Endothelial cell of umbilical vein (primary cell): ENCODE measurements around the gene OCRL. TPM values are rescaled to one million over a fixed set of nuclear protein-coding genes. Genes with fewer than 3 reads are reported as not detected.

Source experiments
- BruUV-seq: library from RNA; stranded (reverse); fragments of 400-500 nt; replicated peaks from 2 replicates; lab custom pipeline; 2021; lab: Mats Ljungman, UMichigan
- CTCF ChIA-PET: fragments of 300-600, 350-600 bp; sonication (Branson Sonifier 250); formaldehyde crosslinking; loops from one replicate; lab custom pipeline; 2021; ENCODE audit warnings: antibody characterized with exemption, inconsistent platforms; lab: Charles Lee
- POLR2A ChIA-PET: fragments of 300-600, 350-600 bp; sonication (Branson Sonifier 250); formaldehyde crosslinking; loops from one replicate; lab custom pipeline; 2021; ENCODE audit warnings: antibody characterized with exemption, inconsistent platforms; lab: Charles Lee
- DNase-seq: peaks from one replicate; pipeline ENCODE4 v3.0.0-alpha.2; 2011; ENCODE audit warnings: low read depth, low spot score
- FAIRE-seq: peaks from 2 replicates; lab custom pipeline; 2011; peaks lifted over from hg19 to GRCh38; lab: Jason Lieb, UNC
- H2AFZ ChIP-seq: 2 replicates; pipeline ENCODE4 v1.6.0; 2012; ENCODE audit warnings: low read depth, low read length, control low read depth, inconsistent platforms
- H3K27ac ChIP-seq: 2 replicates; pipeline ENCODE4 v1.5.1; 2011; ENCODE audit warnings: low read depth, mild to moderate bottlenecking, control low read depth, low read length, moderate library complexity; ENCODE audit not compliant: insufficient read depth
- H3K27me3 ChIP-seq, 2 experiments: 2 replicates each; pipeline versions ENCODE4 v1.6.0 to v1.6.1; 2011; ENCODE audit warnings: low read length in 2 of 2, mixed read lengths in 1 of 2; ENCODE audit not compliant: control insufficient read depth in 2 of 2, insufficient read depth in 2 of 2
- H3K36me3 ChIP-seq, 2 experiments: 2 replicates in 1 of 2; 3 replicates in 1 of 2; pipeline ENCODE4 v1.5.1; 2011; ENCODE audit warnings: low read length in 2 of 2, mild to moderate bottlenecking in 1 of 2, moderate library complexity in 1 of 2; ENCODE audit not compliant: control insufficient read depth in 2 of 2, insufficient read depth in 2 of 2; ENCODE audit errors: extremely low read depth in 1 of 2
- H3K4me1 ChIP-seq: 3 replicates; pipeline ENCODE4 v1.5.1; 2011; ENCODE audit warnings: mild to moderate bottlenecking, low read length; ENCODE audit not compliant: control insufficient read depth, insufficient read depth; ENCODE audit errors: extremely low read depth
- H3K4me2 ChIP-seq: 2 replicates; pipeline ENCODE4 v1.6.1; 2011; ENCODE audit warnings: low read length, control low read depth, mixed read lengths; ENCODE audit not compliant: insufficient read depth
- H3K4me3 ChIP-seq, 3 experiments: fragments of 200-600 bp in 1 of 3; sonication (generic), shearing (Covaris generic) in 1 of 3; replicated peaks in 1 of 3; 2 replicates each; pipeline ENCODE4 v1.5.1; 2011 to 2016; ENCODE audit warnings: control low read depth in 3 of 3, low read length in 3 of 3, mild to moderate bottlenecking in 2 of 3, inconsistent platforms in 1 of 3, low read depth in 1 of 3, moderate library complexity in 1 of 3; ENCODE audit not compliant: insufficient read depth in 1 of 3
- H3K79me2 ChIP-seq: 2 replicates; pipeline ENCODE4 v1.6.0; 2012; ENCODE audit warnings: low read length, inconsistent platforms; ENCODE audit not compliant: control insufficient read depth, insufficient read depth
- H3K9ac ChIP-seq: replicated peaks from 2 replicates; pipeline ENCODE3; 2011; ENCODE audit warnings: low read length, control low read depth; ENCODE audit not compliant: insufficient read depth; ENCODE audit errors: extremely low read depth
- H3K9me1 ChIP-seq: replicated peaks from 3 replicates; pipeline ENCODE4 v1.6.0; 2011; ENCODE audit warnings: mild to moderate bottlenecking, low read length; ENCODE audit not compliant: control insufficient read depth, insufficient read depth; ENCODE audit errors: extremely low read depth
- H3K9me3 ChIP-seq: replicated peaks from 2 replicates; pipeline ENCODE4 v1.5.1; 2012; ENCODE audit warnings: low read length, inconsistent platforms; ENCODE audit not compliant: control insufficient read depth, insufficient read depth
- H4K20me1 ChIP-seq: replicated peaks from 2 replicates; pipeline ENCODE3; 2011; ENCODE audit warnings: mild to moderate bottlenecking, low read length; ENCODE audit not compliant: control insufficient read depth, insufficient read depth; ENCODE audit errors: extremely low read depth
- EZH2 ChIP-seq: IDR thresholded peaks from 2 replicates; pipeline ENCODE4 v1.6.1; 2012; ENCODE audit warnings: borderline replicate concordance, low read depth, mild to moderate bottlenecking, moderate library complexity, low read length, inconsistent platforms; ENCODE audit not compliant: severe bottlenecking
- FOS ChIP-seq: IDR thresholded peaks from 2 replicates; pipeline ENCODE4 v1.6.1; 2011; ENCODE audit warnings: mild to moderate bottlenecking, low read length, moderate library complexity, borderline replicate concordance; ENCODE audit not compliant: insufficient read depth
- GATA2 ChIP-seq: IDR thresholded peaks from 2 replicates; pipeline ENCODE4 v1.7.0; 2011; ENCODE audit warnings: low read depth, mild to moderate bottlenecking, moderate library complexity, mixed read lengths, low read length; ENCODE audit not compliant: insufficient read length, insufficient read depth
- JUN ChIP-seq: IDR thresholded peaks from 2 replicates; pipeline ENCODE4 v1.6.1; 2011; ENCODE audit warnings: borderline replicate concordance, low read depth; ENCODE audit not compliant: insufficient read length, insufficient read depth
- MYC ChIP-seq: IDR thresholded peaks from one replicate; pipeline ENCODE4 v1.6.1; 2011; ENCODE audit warnings: mild to moderate bottlenecking, low read depth, low read length
- POLR2A ChIP-seq: IDR thresholded peaks from 2 replicates; pipeline ENCODE4 v1.6.1; 2012; ENCODE audit warnings: low read depth, mild to moderate bottlenecking, control low read depth, low read length
- POLR2AphosphoS5 ChIP-seq: IDR thresholded peaks from 2 replicates; pipeline ENCODE4 v1.6.1; 2012; ENCODE audit warnings: low read depth, mild to moderate bottlenecking, control low read depth, low read length, moderate library complexity; ENCODE audit not compliant: insufficient read depth
- dilution Hi-C: fragments of 300-500 bp; cut with MboI; formaldehyde crosslinking; loops from one replicate; pipeline ENCODE4 v1.15.0; 2019; ENCODE audit warnings: low sequenced_read_pairs; ENCODE audit not compliant: extremely low pct_ligation_motif_present
- intact Hi-C: fragments of 100-400 bp; cut with micrococcal nuclease; formaldehyde crosslinking; loops from one replicate; pipeline ENCODE4 v1.10.0; 2022
- polyA plus RNA-seq, 4 experiments: library from polyadenylated mRNA; depleted of rRNA in 3 of 4; stranded (reverse) in 3 of 4; unstranded in 1 of 4; fragments of >200 nt; gene quantifications; 2 replicates each; pipeline versions ENCODE4 v1.2.1 to v1.2.3, GENCODE V29; 2011 to 2012; ENCODE audit warnings: missing spikeins in 1 of 4
- total RNA-seq: library from RNA; stranded (reverse); gene quantifications from 2 replicates; pipeline ENCODE4 v1.2.3, GENCODE V29; 2021
- TF ChIP-seq, protein P1 (sequence below): IDR thresholded peaks from 2 replicates; pipeline ENCODE4 v1.6.1; 2011; ENCODE audit not compliant: insufficient read depth, insufficient read length
- TF ChIP-seq, protein P2 (sequence below), 2 donors: IDR thresholded peaks; 1 replicate in 1 of 2; 2 replicates in 1 of 2; pipeline ENCODE4 v1.5.1; 2011; ENCODE audit warnings: low read length in 2 of 2, mild to moderate bottlenecking in 2 of 2, moderate library complexity in 2 of 2, control low read depth in 1 of 2, inconsistent platforms in 1 of 2, low read depth in 1 of 2; ENCODE audit not compliant: insufficient read depth in 1 of 2; ENCODE audit errors: extremely low read depth in 1 of 2

The OCRL gene
- total and polyA plus RNA-seq, 2 donors (not counting 3 experiments of a cell fraction or from before 2014, with no cell fraction given), result 14.6 to 20.9 TPM

DNA sequence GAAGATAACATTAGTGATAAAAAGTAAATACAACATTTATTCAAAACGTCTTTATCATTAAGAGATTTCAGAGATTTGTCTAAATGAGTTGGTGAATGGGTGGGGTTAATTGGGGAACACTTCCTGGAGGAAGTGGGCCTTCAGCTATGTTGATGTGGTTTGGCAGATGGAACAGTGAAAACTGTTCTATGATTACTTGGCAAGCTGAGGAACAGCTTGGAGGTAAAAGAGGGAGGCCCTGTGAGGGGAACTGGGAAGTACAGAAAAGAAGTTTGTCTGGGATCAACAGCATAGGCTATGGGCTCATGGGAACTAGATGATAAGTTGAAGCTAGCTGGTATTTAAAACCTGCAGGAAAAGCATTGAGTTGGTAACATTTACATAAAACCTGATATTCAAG lies 26.0 kb downstream of the OCRL start:
- Histone ChIP-seq H3K9me3 (no peaks in the 10 kb centered on the region), H3K4me2 (no peak overlapping the region), H3K27ac (no peak overlapping the region), H2AFZ (no peak overlapping the region), H3K27me3 (no peaks in the 10 kb centered on the region), H3K36me3 (no peaks in the 10 kb centered on the region), H3K4me1 (no peaks in the 10 kb centered on the region), H3K9ac (no peak overlapping the region), H4K20me1 (no peaks in the 10 kb centered on the region), H3K79me2 (no peaks in the 10 kb centered on the region), H3K9me1 (no peaks in the 10 kb centered on the region), H3K4me3 (no peak overlapping the region)
- no peak for DNase-seq
- ChIA-PET POLR2A (no interaction called here), CTCF (no interaction called here)
- no peak for TF ChIP-seq EZH2
- no peak for TF ChIP-seq GATA2
- TF ChIP-seq FOS, result no peak
- dilution Hi-C loops, result no loop called here
- intact Hi-C loops, result no loop called here
- FAIRE-seq, result no peak
- no TSS peak for BruUV-seq

DNA sequence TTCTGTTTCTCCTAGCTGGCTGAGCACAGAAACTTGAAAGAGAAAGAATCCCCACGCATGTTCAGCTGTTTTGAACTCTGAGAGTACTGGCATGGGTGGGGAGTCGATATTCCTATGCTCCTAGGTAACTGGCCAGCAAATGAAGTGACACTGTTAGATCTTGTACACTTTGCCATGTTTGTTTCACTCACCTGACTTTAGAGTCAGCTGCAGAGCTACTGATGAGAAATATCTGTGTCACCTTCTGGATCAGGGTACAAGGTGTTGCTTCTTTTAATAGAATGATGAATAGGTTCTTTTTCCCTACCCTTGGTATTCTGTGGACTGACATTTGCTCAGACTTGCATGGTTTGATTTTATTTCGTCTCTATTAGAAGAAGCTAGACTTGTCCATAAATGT lies 28.3 kb downstream of the OCRL start:
- no TSS peak for BruUV-seq
- no peaks in the 10 kb centered on the region for H3K36me3 ChIP-seq
- no peak overlapping the region for H2AFZ ChIP-seq
- dilution Hi-C loops, result no loop called here
- H3K27me3 ChIP-seq, result no peaks in the 10 kb centered on the region
- no peak overlapping the region for H3K4me3 ChIP-seq
- no peak for DNase-seq
- ChIA-PET CTCF (no interaction called here), POLR2A (no interaction called here)
- no peaks in the 10 kb centered on the region for H3K4me1 ChIP-seq
- no peak for FAIRE-seq
- H3K4me2 ChIP-seq, result no peak overlapping the region
- H3K27ac ChIP-seq, result no peak overlapping the region
- TF ChIP-seq POLR2A (no peak), FOS (no peak), MYC (no peak), EZH2 (no peak), POLR2AphosphoS5 (no peak), JUN (no peak), GATA2 (no peak)
- TF ChIP-seq, protein P1, sequence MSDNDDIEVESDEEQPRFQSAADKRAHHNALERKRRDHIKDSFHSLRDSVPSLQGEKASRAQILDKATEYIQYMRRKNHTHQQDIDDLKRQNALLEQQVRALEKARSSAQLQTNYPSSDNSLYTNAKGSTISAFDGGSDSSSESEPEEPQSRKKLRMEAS, result no peak
- TF ChIP-seq, protein P2, sequence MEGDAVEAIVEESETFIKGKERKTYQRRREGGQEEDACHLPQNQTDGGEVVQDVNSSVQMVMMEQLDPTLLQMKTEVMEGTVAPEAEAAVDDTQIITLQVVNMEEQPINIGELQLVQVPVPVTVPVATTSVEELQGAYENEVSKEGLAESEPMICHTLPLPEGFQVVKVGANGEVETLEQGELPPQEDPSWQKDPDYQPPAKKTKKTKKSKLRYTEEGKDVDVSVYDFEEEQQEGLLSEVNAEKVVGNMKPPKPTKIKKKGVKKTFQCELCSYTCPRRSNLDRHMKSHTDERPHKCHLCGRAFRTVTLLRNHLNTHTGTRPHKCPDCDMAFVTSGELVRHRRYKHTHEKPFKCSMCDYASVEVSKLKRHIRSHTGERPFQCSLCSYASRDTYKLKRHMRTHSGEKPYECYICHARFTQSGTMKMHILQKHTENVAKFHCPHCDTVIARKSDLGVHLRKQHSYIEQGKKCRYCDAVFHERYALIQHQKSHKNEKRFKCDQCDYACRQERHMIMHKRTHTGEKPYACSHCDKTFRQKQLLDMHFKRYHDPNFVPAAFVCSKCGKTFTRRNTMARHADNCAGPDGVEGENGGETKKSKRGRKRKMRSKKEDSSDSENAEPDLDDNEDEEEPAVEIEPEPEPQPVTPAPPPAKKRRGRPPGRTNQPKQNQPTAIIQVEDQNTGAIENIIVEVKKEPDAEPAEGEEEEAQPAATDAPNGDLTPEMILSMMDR (IDR thresholded peaks at IDR 0.05; ENCODE audit: extremely low read depth in 1 of 2, insufficient read depth in 1 of 2, low read depth in 1 of 2, low read length in 2 of 2), result no peak
- no peaks in the 10 kb centered on the region for H3K9me1 ChIP-seq
- H3K79me2 ChIP-seq, result no peaks in the 10 kb centered on the region
- no peaks in the 10 kb centered on the region for H4K20me1 ChIP-seq
- H3K9ac ChIP-seq, result no peak overlapping the region
- intact Hi-C loops, result no loop called here
- no peaks in the 10 kb centered on the region for H3K9me3 ChIP-seq
